GM18951 (cell line): ENCODE data around the gene ALK.
"Not testable (repeated sequence)": the region's sequence is repeated elsewhere in the genome, so short reads cannot be mapped to it uniquely, and the experiment has no call there.

Experiments
- POLR2A ChIP-seq: IDR thresholded peaks from 4 replicates; pipeline ENCODE4 v1.6.1; 2011; ENCODE audit warnings: mild to moderate bottlenecking; ENCODE audit not compliant: insufficient read length, insufficient read depth; ENCODE audit errors: extremely low read depth
- in situ Hi-C: fragments of 300-500 bp; cut with MboI; formaldehyde crosslinking; loops from one replicate; pipeline ENCODE4 v1.12.0; 2022; ENCODE audit warnings: low sequenced_read_pairs, mixed read lengths, inconsistent platforms; ENCODE audit not compliant: unreplicated experiment

The ALK gene

GRCh38 chr2:29844713-29845326 is 76.6 kb downstream of the ALK start:
- in situ Hi-C loops, result no loop called here
- no peak for TF ChIP-seq POLR2A

GRCh38 chr2:29841386-29842004 is 79.9 kb downstream of the ALK start:
- in situ Hi-C loops, result no loop called here
- no peak for TF ChIP-seq POLR2A

- TF ChIP-seq POLR2A, result no peak
- in situ Hi-C loops, result no loop called here
Observed at GRCh38 chr2:29839306-29839705, 82.1 kb downstream of the ALK start.

- in situ Hi-C loops, result no loop called here
- no peak for TF ChIP-seq POLR2A
Observed at GRCh38 chr2:29837925-29838324, 83.5 kb downstream of the ALK start.

- in situ Hi-C loops, result no loop called here
- no peak for TF ChIP-seq POLR2A
Observed at GRCh38 chr2:29834624-29835023, 86.8 kb downstream of the ALK start.

GRCh38 chr2:29834036-29834540 is 87.3 kb downstream of the ALK start:
- in situ Hi-C loops, result no loop called here
- no peak for TF ChIP-seq POLR2A

- in situ Hi-C loops, result no loop called here
- no peak for TF ChIP-seq POLR2A
Observed at GRCh38 chr2:29831560-29831959, 89.8 kb downstream of the ALK start.

GRCh38 chr2:29829841-29830240 is 91.5 kb downstream of the ALK start:
- TF ChIP-seq POLR2A, result no peak
- in situ Hi-C loops, result no loop called here

- in situ Hi-C loops, result not testable (repeated sequence)
Observed at GRCh38 chr2:29824145-29824544, 97.2 kb downstream of the ALK start.

- in situ Hi-C loops, result no loop called here
- no peak for TF ChIP-seq POLR2A
Observed at GRCh38 chr2:29821591-29821990, 99.8 kb downstream of the ALK start.

- in situ Hi-C loops, result no loop called here
- TF ChIP-seq POLR2A, result no peak
Observed at GRCh38 chr2:29819570-29819969, 101.8 kb downstream of the ALK start.

GRCh38 chr2:29817801-29818680 is 103.3 kb downstream of the ALK start:
- in situ Hi-C loops, result no loop called here
- no peak for TF ChIP-seq POLR2A

GRCh38 chr2:29817299-29817698 is 104.1 kb downstream of the ALK start:
- in situ Hi-C loops, result no loop called here
- TF ChIP-seq POLR2A, result no peak

- in situ Hi-C loops, result no loop called here
- TF ChIP-seq POLR2A, result no peak
Observed at GRCh38 chr2:29816651-29817050, 104.7 kb downstream of the ALK start.
